HepG2 (cell line): Measurements from ENCODE around the gene TRAPPC12. TPM values are rescaled to one million over a fixed set of nuclear protein-coding genes. Genes with fewer than 3 reads are reported as not detected.
A peak's percentile ranks its signal among the peaks of the same experiment; 100 is the strongest.

ENCODE experiments used
- CENPX ChIP-seq: sonication (generic); formaldehyde crosslinking; IDR thresholded peaks from 2 replicates; pipeline ENCODE4 v1.9.0; 2021; ENCODE audit warnings: mild to moderate bottlenecking, missing genetic modification reagents, moderate library complexity
- CREB1 ChIP-seq, 2 experiments: fragments of 450-650 bp in 1 of 2; IDR thresholded peaks; 2 replicates each; pipeline ENCODE4 v1.6.1; 2016 to 2017; ENCODE audit warnings: control low read depth in 1 of 2, mild to moderate bottlenecking in 1 of 2, missing compliant biosample characterization in 1 of 2, missing genetic modification characterization in 1 of 2
- ESRRA ChIP-seq: sonication (generic); formaldehyde crosslinking; IDR thresholded peaks from 2 replicates; pipeline ENCODE4 v1.5.1; 2020; ENCODE audit warnings: mild to moderate bottlenecking, low read depth, missing genetic modification reagents
- HOXD1 ChIP-seq: sonication (generic); formaldehyde crosslinking; IDR thresholded peaks from 2 replicates; pipeline ENCODE4 v1.5.0; 2020; ENCODE audit warnings: missing genetic modification reagents
- NFATC3 ChIP-seq: sonication (generic); formaldehyde crosslinking; IDR thresholded peaks from 2 replicates; pipeline ENCODE4 v1.5.1; 2020; ENCODE audit warnings: mild to moderate bottlenecking, missing genetic modification reagents
- PCBP2 ChIP-seq: fragments of 200-400 bp; formaldehyde crosslinking; optimal IDR thresholded peaks from 2 replicates; pipeline ENCODE3; 2018; ENCODE audit warnings: low read length, low read depth; ENCODE audit not compliant: poor library complexity, severe bottlenecking
- POGZ ChIP-seq: sonication (generic); formaldehyde crosslinking; IDR thresholded peaks from 2 replicates; pipeline ENCODE4 v1.4.0; 2020; ENCODE audit warnings: mild to moderate bottlenecking, missing genetic modification reagents
- SCMH1 ChIP-seq: sonication (generic); formaldehyde crosslinking; IDR thresholded peaks from 2 replicates; pipeline ENCODE4 v1.9.0; 2021; ENCODE audit warnings: missing genetic modification reagents, mild to moderate bottlenecking, borderline replicate concordance
- SNAI1 ChIP-seq: sonication (generic); formaldehyde crosslinking; IDR thresholded peaks from 2 replicates; pipeline ENCODE4 v1.5.0; 2020; ENCODE audit warnings: mild to moderate bottlenecking, missing genetic modification reagents, borderline replicate concordance
- YY1 ChIP-seq: IDR thresholded peaks from 2 replicates; pipeline ENCODE4 v1.6.1; 2011; ENCODE audit warnings: low read length, low read depth, moderate library complexity, mild to moderate bottlenecking; ENCODE audit not compliant: insufficient read depth, insufficient replicate concordance
- ZBTB38 ChIP-seq: sonication (generic); formaldehyde crosslinking; IDR thresholded peaks from 2 replicates; pipeline ENCODE4 v1.5.1; 2020; ENCODE audit warnings: mild to moderate bottlenecking, missing genetic modification reagents
- ZBTB42 ChIP-seq: sonication (generic); formaldehyde crosslinking; IDR thresholded peaks from 2 replicates; pipeline ENCODE4 v1.5.0; 2020; ENCODE audit warnings: mild to moderate bottlenecking, missing genetic modification reagents
- ZBTB7B ChIP-seq: sonication (generic); formaldehyde crosslinking; IDR thresholded peaks from 2 replicates; pipeline ENCODE4 v1.4.0; 2020; ENCODE audit warnings: missing genetic modification reagents
- ZNF124 ChIP-seq: sonication (generic); formaldehyde crosslinking; IDR thresholded peaks from 2 replicates; pipeline ENCODE4 v1.4.0; 2020; ENCODE audit warnings: missing genetic modification reagents
- ZNF337 ChIP-seq: sonication (generic); formaldehyde crosslinking; IDR thresholded peaks from 2 replicates; pipeline ENCODE4 v1.5.1; 2020; ENCODE audit warnings: missing genetic modification reagents, low read depth, mild to moderate bottlenecking, borderline replicate concordance
- ZNF432 ChIP-seq: sonication (generic); formaldehyde crosslinking; IDR thresholded peaks from 2 replicates; pipeline ENCODE4 v1.5.0; 2020; ENCODE audit warnings: missing genetic modification reagents, mild to moderate bottlenecking, borderline replicate concordance
- ZNF737 ChIP-seq: sonication (generic); formaldehyde crosslinking; IDR thresholded peaks from 2 replicates; pipeline ENCODE4 v1.5.0; 2020; ENCODE audit warnings: missing genetic modification reagents, mild to moderate bottlenecking, borderline replicate concordance
- polyA plus RNA-seq, 8 experiments: library from polyadenylated mRNA; depleted of rRNA in 3 of 8; stranded (reverse) in 7 of 8; unstranded in 1 of 8; fragments of >200 nt; fragmentation: Illumina TruSeq in 4 of 8; extraction: Trizol in 4 of 8; gene quantifications; 2 replicates each; pipeline versions ENCODE4 v1.2.1 to v1.2.3, GENCODE V29; 2011 to 2016; ENCODE audit warnings: low read depth in 4 of 8, missing spikeins in 1 of 8, mixed read lengths in 1 of 8; ENCODE audit not compliant: insufficient read depth in 1 of 8
- total RNA-seq, 5 experiments: library from RNA; depleted of rRNA; stranded (reverse); fragments of >200 nt; fragmentation: Illumina TruSeq; extraction: Trizol; gene quantifications; 2 replicates each; pipeline ENCODE4 v1.2.3, GENCODE V29; 2016; ENCODE audit warnings: low read depth in 1 of 5
- TF ChIP-seq, protein P1 (sequence below): IDR thresholded peaks from 2 replicates; pipeline ENCODE4 v1.6.1; 2016; ENCODE audit warnings: low read depth, control low read depth
- TF ChIP-seq, protein P2 (sequence below): sonication (generic); formaldehyde crosslinking; IDR thresholded peaks from 2 replicates; pipeline ENCODE4 v1.8.0; 2023; ENCODE audit warnings: mild to moderate bottlenecking, missing genetic modification reagents
- TF ChIP-seq, protein P3 (sequence below): sonication (generic); formaldehyde crosslinking; IDR thresholded peaks from 2 replicates; pipeline ENCODE4 v1.9.0; 2022; ENCODE audit warnings: low read depth, missing genetic modification reagents
- TF ChIP-seq, protein P4 (sequence below): IDR thresholded peaks from 2 replicates; pipeline ENCODE4 v1.6.1; 2018; ENCODE audit warnings: missing genetic modification reagents, mild to moderate bottlenecking, missing compliant biosample characterization

TRAPPC12 gene
- total and polyA plus RNA-seq, 2 of the 13 experiments (the other 11 are each of a cell fraction or from before 2014, with no cell fraction given) = 46.4 to 97.7 TPM

DNA sequence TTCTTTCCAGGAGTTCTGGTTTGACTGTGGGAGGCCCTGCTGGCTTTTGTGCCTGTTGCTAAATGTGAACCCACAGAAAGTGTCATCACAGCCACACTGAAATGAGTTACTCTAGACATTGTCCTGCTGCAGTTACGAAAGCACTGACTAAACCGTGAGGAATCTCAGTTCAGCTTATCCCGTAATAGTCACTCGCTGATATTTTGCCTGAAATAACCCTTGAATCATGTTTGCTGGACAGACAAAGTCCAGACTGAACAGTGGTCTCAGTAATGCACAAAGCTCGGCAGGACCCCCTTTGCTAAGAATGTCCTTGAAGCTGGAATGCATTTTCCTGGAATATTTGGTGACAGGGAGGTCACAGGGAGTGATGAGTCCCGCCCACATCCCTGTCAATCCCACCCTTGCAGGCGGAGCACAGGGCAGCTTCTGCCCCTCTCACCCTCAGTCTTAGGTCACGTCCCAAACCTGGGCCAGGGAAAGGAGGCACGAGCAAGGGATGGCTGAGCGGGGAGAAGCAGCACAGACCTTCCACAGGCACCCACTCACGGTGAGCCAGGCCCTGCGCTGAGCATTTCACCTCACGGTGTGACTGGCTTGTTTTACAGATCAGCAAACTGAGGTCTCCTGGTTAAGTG is 86.5 kb downstream of the TRAPPC12 start (continued):
- no peak for TF ChIP-seq ZNF432 (CRISPR knock-in tag)
- TF ChIP-seq, protein P1, sequence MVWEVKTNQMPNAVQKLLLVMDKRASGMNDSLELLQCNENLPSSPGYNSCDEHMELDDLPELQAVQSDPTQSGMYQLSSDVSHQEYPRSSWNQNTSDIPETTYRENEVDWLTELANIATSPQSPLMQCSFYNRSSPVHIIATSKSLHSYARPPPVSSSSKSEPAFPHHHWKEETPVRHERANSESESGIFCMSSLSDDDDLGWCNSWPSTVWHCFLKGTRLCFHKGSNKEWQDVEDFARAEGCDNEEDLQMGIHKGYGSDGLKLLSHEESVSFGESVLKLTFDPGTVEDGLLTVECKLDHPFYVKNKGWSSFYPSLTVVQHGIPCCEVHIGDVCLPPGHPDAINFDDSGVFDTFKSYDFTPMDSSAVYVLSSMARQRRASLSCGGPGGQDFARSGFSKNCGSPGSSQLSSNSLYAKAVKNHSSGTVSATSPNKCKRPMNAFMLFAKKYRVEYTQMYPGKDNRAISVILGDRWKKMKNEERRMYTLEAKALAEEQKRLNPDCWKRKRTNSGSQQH (CRISPR knock-in tag) = no peak
- TF ChIP-seq, protein P2, sequence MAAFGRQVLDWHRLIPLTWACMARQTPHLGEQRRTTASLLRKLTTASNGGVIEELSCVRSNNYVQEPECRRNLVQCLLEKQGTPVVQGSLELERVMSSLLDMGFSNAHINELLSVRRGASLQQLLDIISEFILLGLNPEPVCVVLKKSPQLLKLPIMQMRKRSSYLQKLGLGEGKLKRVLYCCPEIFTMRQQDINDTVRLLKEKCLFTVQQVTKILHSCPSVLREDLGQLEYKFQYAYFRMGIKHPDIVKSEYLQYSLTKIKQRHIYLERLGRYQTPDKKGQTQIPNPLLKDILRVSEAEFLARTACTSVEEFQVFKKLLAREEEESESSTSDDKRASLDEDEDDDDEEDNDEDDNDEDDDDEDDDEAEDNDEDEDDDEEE = no peak; the same call in 1 of the 2 replicates
- TF ChIP-seq ZBTB38 (CRISPR knock-in tag) = no peak; the same call in 1 of the 2 replicates
- no peak for TF ChIP-seq CENPX (CRISPR knock-in tag)
- no peak for TF ChIP-seq PCBP2
- no peak for TF ChIP-seq ZNF737 (CRISPR knock-in tag)
- peak; percentile 72; the same call in 1 of the 2 replicates for TF ChIP-seq ZNF124
- TF ChIP-seq, protein P3, sequence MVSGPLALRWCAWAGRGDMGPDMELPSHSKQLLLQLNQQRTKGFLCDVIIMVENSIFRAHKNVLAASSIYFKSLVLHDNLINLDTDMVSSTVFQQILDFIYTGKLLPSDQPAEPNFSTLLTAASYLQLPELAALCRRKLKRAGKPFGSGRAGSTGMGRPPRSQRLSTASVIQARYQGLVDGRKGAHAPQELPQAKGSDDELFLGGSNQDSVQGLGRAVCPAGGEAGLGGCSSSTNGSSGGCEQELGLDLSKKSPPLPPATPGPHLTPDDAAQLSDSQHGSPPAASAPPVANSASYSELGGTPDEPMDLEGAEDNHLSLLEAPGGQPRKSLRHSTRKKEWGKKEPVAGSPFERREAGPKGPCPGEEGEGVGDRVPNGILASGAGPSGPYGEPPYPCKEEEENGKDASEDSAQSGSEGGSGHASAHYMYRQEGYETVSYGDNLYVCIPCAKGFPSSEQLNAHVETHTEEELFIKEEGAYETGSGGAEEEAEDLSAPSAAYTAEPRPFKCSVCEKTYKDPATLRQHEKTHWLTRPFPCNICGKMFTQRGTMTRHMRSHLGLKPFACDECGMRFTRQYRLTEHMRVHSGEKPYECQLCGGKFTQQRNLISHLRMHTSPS = no peak
- TF ChIP-seq SCMH1 = no peak
- peak; percentile 81 for TF ChIP-seq POGZ
- TF ChIP-seq YY1 = no peak
- TF ChIP-seq SNAI1 (CRISPR knock-in tag) = no peak
- peak; percentile 81 for TF ChIP-seq CREB1 (IDR thresholded peaks at IDR 0.05)
- peak; percentile 82 for TF ChIP-seq CREB1 (CRISPR knock-in tag; IDR thresholded peaks at IDR 0.05)
- TF ChIP-seq NFATC3 (CRISPR knock-in tag) = no peak
- TF ChIP-seq ZNF337 (CRISPR knock-in tag) = peak; percentile 91; the same call in 1 of the 2 replicates
- no peak for TF ChIP-seq ZBTB42 (CRISPR knock-in tag)
- TF ChIP-seq ZBTB7B (CRISPR knock-in tag) = peak; percentile 100
- peak; percentile 91 for TF ChIP-seq ESRRA (CRISPR knock-in tag)
- no peak for TF ChIP-seq HOXD1 (CRISPR knock-in tag)
- TF ChIP-seq, protein P4, sequence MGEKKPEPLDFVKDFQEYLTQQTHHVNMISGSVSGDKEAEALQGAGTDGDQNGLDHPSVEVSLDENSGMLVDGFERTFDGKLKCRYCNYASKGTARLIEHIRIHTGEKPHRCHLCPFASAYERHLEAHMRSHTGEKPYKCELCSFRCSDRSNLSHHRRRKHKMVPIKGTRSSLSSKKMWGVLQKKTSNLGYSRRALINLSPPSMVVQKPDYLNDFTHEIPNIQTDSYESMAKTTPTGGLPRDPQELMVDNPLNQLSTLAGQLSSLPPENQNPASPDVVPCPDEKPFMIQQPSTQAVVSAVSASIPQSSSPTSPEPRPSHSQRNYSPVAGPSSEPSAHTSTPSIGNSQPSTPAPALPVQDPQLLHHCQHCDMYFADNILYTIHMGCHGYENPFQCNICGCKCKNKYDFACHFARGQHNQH (CRISPR knock-in tag) = peak; percentile 91
